GM19395 (cell line): ENCODE measurements around the gene CERS5.

Experiments
- ATAC-seq: cut with Tn5 transposase; IDR thresholded peaks from one replicate; pipeline ENCODE4 v1.9.1; 2021; ENCODE audit warnings: mild to moderate bottlenecking, moderate library complexity; ENCODE audit not compliant: unreplicated experiment

CERS5 gene

DNA sequence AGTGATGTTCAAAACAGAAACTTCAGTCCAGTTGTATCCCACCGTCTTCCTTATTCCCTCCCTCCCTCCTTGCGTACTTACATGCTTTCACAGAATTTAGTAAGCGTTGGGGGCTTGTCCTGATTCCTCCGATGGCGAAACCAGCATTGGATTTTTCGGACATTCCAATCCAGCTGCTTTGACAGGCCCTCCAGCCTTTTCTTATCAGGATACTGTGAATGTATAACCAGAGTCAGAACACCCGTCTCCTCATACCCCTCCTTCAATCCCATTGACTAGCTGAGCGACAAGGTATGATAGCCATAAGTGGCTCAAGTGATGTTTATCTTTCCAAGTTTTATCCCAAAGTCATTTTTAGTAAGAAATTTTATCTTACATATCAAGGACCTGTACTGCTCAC, 24.2 kb downstream of the CERS5 start:
- ATAC-seq, result no peak

DNA sequence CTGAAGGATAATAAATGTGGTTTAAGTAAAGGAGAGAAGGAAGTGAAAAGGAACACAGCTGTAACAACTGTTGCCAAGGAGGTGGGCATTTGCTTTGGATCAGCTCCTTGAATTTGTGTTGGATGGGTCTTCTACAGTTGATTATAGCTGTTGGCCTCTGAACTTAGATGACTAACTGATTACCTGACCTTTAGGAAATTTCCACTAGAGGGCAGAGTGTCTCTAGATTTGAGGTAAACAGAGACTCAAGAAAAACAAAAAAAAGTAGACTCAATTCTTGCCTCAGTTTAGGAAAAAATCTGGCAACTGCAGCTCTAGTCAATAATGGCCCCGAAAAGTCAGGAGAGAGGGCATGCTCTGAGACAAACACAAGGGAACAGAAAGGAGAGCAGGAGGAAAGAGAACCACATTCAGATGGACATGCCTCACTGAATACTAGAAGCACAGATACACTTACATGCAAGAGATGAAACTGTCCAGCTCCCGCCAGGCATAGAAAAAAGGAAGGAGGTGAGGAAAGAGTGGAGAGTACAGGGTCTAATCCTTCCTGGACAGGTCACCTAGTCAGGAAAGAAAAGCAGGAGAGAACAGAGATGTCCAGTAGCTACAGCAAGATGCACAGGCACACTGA, 34.5 kb downstream of the CERS5 start:
- ATAC-seq, result no peak

DNA sequence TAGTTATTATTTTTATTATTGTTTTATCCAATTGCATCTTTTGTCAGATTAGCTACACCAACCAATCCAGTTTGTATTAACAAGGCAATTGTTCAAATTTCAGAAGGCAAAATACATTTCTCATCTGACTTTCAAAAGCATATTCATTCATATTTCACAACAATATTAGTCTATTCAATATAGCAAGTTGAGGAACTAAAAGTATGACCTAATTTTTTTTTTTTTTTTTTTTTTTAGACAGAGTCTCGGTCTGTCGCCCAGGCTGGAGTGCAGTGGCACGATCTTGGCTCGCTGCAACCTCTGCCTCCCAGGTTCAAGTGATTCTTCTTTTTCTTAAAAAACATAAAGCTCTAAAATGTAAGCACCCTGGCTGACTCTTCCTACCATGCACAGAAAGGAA, 37.9 kb downstream of the CERS5 start:
- no peak for ATAC-seq

DNA sequence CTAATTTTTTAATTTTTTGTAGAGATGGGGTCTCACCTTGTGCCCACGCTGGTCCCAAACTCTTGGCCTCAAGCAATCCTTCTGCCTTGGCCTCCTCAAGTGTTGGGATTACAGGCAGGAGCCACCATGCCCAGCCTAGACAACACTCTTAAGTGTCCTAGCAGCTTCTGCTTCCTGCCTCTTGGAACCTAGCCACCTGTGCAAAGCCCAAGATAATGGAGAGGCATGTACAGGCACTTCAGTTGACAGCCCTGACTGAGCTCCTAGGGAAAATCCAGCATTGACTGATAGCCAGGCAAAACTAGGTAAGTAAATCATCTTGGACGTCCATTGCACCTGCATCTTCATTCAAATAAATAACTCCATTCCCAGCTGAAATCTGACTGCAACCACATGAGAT, 39.6 kb downstream of the CERS5 start:
- ATAC-seq, result no peak

DNA sequence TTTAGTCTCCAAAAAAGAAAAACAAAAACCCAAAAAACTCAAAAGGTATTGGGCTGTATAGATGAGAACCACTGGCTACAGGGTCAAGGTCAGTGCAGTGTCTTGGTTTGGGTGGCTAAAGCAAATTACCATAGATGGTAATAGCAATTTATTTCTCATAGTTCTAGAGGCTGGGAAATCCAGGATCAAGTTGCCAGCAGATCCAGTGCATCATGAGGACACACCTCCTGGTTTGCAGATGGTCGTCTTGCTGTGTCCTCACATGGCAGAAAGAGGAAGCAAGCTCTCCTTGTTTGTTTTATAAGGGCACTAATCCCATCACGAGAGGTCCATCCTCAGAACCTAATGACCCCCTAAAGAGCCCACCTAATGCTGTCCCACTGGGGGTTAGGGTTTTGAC, 44.0 kb downstream of the CERS5 start:
- ATAC-seq, result no peak

DNA sequence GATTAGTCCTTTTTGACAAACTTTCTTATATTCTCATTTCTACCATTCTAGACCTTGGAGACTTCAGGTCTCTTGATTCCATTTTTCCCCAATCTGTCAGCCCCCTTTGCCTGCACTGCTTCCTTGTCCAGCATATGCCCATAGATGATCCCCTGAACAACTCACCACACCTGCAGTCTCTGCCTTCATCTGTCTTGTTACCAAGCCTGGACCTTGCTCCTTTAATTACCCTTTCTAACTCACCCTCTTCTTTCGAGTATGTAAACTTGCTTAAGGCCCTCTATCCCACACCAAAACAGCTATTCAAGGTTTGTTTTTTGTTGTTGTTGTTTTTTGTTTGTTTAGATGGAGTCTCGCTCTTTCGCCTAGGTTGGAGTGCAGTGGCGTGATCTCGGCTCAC, 45.5 kb downstream of the CERS5 start:
- ATAC-seq, result no peak

DNA sequence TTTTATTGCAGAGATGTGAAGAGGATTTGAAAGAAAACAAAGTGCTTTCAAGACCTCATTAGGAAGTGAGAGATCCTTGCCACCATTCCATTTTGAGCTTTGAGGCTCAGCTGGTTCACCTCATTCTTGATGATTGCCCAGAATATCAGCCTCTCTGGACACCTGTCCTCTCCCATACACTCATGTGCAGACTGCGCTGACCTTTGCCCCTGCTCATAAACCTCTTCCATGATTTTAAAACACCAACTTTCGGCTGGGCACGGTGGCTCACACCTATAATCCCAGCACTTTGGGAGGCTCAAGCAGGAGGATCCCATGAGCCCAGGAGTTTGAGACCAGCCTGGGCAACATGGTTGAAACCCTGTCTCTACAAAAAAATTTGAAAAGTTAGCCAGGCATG, 46.2 kb downstream of the CERS5 start:
- ATAC-seq, result no peak

DNA sequence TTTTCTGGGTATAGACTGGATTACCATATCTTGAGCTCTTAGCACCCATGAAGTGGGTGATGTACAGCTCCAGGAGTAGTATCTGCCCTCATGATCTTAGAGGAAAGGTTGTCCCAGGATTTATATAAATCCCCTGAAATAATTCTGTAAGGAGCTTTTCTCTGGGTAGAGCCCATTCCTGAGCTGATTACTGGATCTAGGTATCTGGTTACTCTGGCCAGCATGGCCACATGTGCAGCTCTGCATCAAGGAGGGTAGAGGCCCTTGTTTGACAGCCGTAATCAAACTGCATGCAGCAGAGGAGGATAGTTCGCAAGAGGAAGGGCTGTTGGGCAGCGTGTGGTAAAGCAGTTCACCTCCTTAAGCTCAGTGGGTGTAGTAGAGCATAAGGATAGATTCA, 46.6 kb downstream of the CERS5 start:
- no peak for ATAC-seq

DNA sequence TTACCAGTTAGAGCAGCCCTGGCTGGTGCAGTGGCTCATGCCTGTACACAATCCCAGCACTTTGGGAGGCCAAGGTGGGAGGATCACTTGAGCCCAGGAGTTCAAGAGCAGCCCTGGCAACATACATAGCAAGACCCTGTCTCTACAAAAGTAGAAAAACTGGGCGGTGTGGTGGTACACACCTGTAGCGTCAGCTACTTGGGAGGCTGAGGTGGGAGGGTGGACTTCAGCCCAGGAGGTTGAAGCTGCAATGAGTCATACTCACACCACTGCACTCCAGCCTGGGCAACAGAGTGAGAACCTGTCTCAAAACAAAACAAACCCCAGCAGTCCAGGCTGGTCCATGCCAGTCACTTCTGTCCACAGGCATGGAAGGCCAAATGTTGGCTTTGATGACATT, 47.8 kb downstream of the CERS5 start:
- no peak for ATAC-seq

DNA sequence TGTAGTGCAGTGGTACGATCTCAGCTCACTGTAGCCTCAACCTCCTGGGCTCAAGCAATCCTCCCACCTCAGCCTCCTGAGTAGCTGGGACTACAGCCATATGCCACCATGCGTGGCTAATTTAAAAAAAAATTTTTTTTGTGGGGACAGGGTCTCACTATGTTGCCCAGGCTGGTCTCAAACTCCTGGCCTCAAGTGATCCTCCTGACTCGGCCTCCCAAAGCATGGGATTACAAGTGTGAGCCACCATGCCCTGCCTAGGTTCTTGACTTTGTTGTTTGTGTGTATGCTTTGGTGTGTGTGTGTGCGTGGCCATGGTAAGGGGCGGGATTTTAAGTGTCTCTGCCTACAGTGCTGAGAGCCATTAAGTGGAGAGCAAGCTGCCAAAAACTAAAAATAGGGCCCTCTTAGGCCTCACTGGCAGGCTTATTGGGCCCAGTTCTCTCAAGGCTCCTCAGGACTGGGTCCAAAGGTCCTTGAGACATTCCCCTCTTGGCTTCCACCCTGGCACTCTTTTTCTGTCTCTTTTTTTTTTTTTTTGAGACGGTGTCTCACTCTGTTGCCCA, 50.0 kb downstream of the CERS5 start:
- ATAC-seq, result no peak

DNA sequence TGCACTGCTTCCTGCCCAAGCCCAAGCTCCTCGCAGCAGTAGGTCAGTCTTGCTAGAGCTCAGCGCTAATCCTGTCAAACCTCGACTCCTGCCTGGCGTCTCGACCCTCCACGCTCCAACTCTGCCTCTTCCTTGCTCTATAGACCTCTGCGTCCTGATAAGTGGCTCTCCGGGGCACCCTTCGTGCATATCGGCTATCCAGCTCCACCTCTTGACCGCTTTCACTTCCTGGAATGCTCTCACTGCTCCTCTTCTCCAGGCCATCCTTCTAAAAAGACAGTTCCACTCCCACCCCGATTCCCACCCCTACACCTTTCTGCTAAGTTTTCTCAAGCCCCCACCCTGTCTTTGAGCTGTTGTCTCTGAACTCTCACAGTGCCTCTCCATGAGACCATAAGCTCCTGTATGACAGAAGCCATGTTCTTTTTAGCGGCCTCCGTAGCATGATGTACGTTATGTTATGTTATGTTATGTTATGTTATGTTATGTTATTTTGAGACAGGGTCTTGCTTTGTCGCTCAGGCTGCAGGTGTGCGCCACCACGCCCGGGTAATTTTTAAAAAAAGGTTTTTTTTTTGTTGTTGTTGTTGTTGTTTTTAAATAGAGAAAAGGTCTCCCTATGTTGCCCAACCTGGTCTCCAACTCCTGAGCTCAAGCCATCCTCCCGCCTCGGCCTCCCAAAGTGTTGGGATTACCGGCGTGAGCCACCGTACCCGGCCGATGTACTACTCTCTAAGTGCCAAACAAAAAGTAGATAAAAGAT, 54.5 kb downstream of the CERS5 start:
- ATAC-seq, result no peak

DNA sequence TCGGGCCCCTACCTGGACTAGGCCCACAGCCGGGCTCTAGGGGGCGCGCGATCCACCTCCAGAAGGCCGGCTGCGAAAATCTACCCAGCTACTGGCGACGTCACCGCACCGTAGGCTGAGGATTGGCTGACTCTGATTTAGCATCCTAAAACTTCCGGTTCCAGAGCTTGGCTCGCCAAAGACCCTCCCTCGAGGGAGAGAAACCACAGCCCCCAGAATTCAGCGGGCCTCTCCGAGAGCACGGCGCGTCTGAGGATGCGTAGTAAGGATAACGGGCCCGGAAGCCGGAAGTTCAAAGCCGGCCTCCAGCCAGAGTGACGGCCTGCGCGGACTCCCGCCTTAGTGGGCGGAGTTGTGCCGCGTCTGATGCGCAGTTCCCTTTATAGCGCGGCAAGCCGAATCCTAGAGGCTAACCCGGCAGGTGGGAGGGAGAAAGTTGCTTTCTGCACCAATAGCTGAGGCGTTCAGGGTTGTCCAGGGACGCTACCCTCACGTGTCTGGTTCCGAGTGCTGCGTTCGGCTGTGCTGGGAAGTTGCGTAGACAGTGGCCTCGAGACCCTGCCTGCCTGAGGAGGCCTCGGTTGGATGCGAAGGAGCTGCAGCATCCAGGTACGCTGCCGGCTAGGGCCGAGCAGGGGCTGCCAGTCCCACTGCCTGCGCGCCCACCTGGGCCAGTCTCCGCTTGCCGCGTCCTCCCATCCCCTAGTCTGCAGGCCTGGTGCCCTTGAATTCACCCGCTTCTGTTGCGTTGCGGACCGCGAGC, 55.3 kb downstream of the CERS5 start, which contains the start of gene COX14:
Gene COX14 (plus strand): TSS at position 544 of the 763 bp plus-strand sequence. CDS start 7,808 bp downstream, outside the sequence.
- ATAC-seq, result peak; percentile 86

DNA sequence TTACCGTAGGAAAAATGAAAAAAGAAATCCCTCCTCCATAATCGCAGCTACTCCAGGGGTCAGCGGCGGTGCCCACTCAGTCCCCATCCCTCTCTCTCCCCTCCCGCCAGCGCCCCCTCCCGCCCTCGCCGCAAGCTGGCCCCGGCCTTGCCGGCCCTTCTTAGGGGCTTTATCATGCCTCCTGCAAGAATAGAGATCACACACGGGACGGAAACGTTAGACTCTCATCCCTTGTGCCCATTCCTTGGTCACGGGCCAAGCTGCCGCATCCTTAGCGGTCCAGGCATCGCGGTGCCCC, 55.8 kb downstream of the CERS5 start:
- peak; percentile 1 for ATAC-seq

DNA sequence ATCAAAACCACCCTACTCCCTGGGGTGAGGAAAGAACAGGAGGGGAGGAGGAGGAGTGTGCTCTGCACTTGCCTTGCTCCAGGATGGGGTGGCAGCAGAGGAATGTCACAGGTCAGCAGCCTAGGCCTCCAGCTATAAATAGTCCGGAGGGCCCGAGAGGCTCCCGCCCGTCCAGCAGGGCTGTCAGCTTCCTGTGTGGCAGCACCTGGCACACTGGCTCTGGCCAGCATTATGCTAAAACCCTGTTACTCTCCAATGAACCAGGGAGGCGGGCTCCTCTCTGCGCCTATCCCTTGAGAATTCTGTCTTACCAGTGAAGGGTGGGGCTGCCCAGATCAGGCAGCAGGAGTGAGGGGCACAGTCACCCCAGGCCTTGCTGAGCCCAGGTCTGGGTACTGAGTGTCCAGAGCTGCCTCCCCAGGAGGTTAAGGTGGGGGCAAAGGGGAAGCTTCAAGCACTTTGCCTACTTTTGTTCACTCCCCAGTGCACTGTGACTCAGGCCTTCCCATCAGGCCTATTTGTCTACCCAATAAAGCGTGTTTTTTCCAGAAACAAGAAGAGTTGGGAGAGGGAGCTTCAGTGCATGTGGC, 56.3 kb downstream of the CERS5 start:
- no peak for ATAC-seq

DNA sequence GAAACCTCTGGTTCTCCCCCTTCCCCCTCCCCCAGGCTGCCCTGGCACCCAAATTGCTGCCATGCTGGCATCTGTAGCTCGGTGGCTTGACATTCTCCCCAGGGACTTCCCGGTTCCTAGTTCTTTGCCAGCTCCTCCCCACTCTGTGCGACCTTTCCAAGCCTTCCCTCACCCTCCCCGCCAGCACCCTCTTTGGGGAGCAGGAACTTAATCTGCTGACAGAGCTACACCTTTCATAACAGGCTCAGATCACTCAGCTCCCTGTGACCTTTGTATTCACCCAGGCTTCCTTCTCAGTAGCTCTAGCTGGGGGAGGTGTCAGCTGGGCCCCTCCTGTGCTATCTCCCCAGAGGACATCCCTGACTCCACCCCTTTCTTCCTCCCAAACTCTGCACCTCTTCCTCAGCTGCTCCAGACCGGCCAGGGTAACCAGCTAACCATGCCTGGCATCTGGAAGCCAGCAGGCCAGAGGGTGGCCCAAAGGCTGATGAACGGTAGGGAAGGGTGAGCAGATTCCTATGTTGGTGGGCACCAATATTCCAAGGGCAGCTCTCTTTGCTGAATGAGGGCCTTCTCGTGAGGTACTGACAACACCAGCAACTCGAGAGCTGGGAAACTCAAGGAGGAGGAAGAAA, 56.9 kb downstream of the CERS5 start:
- no peak for ATAC-seq

DNA sequence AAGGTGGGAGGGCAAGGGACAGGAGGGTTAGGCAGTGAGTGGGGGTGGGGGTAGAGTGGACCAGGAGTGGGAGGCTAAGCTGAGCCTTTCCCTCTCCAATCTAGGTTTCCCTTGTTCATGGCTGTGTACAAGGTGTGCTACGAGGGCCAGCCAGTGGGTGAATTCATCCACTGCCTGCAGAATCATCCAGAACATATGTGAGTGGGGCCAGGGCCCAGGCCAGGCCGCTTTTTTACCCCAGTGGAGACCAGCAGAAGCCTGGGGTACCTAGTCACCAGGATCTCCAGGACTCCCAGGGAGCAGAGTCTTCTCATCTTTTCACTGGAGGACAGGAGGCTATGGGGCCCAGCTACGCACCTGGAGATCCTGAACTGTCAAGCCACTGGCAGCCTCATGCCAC, 57.9 kb downstream of the CERS5 start:
- no peak for ATAC-seq

DNA sequence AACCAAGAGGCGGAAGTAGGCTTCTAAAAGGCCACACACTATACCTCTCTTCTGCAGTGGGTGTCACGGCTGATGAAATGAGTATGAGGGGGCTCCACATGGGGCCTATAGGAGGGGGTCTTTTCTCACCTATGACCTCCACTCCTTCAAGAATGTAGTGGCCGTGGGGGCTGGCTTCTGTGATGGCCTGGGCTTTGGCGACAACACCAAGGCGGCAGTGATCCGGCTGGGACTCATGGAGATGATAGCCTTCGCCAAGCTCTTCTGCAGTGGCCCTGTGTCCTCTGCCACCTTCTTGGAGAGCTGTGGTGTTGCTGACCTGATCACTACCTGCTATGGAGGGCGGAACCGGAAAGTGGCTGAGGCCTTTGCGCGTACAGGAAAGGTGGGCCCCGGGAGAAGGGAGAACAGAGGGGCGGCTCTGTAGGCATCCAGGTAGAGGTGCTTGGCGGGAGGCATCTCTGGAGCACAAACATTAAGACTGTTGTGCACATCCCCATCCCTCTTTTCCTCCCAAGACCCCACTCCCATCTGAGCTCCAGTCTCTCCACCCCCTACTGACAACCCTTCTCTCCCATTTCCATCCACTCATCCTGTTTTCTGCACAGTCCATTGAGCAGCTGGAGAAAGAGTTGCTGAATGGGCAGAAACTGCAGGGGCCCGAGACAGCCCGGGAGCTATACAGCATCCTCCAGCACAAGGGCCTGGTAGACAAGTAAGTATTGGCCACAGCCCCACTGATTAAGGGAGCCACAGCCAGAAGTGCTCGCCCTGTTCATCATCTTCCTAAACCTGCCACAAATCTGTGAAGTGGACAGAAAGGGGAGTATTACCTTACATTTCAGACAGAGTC, 59.5 kb downstream of the CERS5 start:
- no peak for ATAC-seq

DNA sequence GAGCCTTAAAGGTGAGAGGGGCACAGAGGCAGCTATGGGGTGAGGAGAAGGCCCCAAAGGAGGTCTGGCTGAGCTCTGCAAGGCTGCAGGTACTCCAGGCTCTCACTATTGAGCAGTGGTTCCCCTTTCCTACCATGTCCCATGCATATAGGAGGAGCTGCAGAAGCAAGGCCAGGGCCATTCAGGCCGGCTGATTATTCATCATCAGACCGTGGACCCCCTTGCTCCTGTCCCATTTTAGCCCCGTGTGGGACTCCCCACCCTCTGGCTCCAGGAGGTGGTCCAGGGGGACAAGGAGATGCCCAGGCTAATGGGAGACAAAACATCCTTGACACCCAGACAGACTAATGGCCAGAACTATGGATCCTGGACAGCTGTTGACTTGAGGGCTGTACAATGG, 60.3 kb downstream of the CERS5 start:
- no peak for ATAC-seq

DNA sequence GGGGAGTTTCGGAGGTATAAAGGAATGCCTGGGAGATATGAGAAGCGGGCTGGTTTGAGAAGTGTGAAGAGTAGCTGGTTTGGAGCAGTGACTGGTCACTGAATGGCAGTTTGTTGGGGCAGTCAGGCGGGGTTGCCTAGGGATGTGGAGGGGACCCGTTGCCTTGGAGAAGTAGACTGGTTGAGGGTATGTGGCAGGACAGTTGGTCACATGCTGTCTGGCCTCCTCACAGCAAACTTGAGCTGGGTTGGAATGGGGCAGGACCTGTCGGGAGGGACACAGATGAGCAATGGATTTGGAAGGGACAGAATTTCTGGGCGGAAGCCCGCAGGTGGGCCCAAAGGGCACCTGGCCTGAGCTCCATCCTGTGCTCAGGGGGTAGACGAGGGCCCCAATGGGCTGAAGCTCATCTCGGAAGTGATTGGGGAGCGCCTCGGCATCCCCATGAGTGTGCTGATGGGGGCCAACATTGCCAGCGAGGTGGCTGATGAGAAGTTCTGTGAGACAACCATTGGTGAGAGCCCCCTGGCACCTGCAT, 61.2 kb downstream of the CERS5 start:
- ATAC-seq, result no peak
